HG03196 (cell line): ENCODE results near the gene BCL11B.

Source experiments
- ATAC-seq: cut with Tn5 transposase; IDR thresholded peaks from one replicate; pipeline ENCODE4 v1.9.1; 2021; ENCODE audit not compliant: unreplicated experiment

Gene BCL11B

DNA sequence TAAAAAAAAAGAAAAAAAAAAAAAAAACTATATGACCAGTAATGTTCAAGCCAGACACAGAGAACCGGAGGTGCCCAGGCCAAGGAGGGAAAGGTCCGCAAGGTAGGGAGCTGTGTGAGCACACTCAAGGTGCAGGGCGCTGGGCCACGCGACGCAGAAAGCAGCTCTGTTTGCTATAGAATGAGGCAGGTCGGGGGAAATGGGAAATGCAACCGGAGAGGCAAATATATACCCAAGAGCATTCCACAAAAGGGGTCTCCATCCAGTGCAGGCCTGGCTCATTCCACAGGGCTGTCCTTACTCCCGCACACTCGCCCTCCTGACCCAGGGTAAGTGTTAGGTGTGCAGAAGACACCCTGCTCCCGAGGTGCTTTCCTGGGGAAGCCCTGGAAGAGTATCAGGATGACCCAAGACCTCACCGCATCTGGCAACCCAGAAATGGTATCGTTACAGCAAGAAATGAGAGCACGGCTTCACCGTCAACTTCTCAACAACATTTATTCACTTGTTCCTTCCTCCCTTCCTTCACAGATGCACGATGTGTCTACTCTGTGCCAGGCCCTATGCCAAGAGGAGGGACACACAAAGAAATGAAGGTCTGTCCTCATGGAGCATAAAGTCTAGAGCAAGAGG is 86.4 kb downstream of the BCL11B start:
- ATAC-seq = no peak

DNA sequence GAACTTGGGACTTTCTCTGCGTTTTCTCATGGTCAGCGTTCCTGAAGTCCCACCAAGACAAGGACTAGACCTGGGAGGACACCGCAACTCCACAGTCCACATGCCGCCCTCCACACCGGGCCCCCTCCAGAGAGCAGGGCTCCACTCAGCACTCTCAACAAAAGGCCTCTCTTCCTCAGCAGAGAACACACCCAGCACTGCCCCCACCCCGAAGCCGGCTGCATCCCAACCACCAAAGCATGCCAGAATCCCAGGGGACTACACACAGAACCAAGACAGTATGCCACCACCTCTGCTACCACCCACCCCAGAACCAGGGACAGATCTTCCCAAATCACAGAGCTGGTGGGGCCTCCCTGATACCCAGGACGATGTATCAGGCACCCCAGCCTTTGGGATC is 88.3 kb downstream of the BCL11B start:
- ATAC-seq = no peak

DNA sequence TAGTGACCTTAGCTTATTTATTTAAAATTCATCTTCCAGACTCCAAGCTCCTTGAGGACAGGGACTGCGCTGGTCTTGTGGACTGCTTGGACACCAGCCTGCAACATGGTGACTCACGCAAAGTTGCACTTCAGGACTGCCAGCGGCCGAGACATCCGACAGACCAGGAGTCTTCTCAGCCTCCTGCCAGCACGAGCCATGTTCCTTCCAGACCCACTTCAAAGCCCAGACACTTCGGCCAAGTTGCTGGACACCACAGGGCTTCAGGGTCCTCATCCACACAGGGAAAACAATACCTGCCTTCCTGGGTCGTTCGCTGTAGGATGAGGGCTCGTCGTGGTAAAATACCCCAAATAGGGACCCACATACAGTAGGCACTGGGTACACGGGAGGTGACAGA is 88.7 kb downstream of the BCL11B start:
- no peak for ATAC-seq

DNA sequence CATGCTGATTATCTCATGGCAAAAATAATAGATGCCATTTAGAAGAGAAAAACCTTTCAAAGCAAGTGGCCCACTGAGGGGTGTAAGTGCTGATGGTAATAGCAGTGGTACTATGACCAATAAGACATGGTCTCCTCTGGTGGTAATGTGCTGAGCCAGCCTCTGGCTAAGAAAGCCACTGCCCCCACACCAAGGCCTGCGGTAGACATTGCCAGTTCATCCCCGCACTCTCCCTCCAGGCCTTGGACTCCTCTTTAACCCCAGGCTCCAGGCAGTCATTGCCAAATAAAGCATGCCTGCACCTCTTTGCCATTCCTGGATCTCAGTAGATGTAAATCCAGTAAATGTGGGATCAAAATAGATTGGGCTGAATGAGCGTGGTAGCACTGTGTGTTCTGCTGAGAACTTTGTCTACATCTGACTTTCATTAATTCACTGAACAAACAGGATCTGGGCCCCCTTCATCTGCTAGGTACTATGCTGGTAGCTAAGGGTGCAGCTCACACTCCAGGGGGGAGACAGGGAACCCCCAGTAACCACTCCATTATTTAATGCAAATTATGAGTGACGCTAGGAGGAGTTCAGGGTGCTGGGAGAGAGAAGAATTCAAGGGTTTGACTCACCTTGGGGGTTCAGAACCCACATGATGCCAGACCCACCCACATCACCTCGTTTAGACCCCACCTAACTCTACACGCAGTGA is 89.3 kb downstream of the BCL11B start:
- no peak for ATAC-seq

DNA sequence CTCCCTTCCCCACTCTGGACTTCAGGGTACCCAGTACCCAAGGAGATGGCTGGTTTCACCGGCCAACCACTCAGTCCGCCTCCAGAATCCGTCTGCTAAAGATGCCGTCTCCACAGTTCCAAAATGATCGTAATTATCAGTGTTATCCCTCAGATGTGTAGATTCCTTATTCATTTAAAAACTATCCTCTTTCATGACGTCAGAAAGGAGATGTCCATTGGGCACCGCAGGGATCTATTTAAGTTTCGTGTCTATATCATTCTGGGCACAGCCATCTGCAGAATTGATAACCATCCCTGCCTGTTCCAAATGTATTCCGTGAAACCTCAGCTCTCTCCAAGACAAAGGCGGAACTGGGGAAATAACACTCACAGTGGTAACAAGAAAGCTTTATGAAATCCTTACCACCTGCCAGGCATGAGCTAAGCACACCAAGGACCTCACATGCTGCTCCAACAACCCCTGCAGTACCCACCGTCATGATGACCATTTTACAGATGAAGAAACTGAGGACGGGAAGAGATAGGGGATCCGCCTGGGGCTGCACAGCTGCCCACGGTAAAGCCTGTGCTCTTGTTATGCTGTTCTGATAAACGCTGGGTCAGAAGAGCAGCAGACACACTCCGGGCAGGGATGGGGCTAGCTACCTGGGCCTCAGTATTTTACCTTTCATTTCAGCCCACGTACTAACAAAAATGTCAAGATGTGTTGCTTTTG is 90.0 kb downstream of the BCL11B start:
- ATAC-seq = no peak

DNA sequence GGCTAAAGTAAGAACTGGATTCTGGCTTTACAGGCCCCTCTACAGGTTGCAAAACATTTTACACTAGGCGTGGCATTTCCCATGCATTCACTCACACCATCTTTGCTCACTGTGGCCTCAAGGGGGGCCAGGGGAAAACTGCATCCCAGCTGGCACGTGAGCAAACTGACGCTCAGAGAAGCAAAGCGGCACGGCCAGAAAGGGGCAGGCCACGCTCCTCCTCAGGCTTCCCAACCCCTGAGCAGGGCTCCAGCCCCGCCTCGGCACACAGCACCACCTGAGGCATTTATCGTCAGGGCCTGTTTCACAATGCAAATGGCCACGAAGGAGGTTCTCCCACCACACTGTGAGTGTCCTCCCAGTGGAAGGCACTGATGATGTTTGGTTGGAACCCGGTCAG is 90.8 kb downstream of the BCL11B start:
- ATAC-seq = no peak

DNA sequence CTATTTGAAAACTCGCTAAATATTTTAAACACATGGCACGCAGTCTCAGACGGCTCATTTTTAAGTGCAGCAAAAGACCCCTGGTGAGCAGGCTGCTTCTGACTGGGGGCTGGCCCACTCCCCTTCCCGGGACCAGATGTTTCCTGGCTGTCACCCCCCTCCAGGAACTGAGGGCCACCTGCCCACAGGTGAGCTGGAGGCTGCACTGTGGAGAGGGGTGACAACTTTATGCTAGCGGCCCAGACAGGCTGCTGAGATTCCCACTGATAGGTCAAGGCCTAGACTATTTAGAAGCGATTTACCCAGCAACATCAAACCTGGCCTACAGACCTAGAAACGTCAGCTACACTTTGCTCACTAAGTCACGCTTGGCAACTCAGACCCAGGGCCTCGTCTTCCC is 92.1 kb downstream of the BCL11B start:
- no peak for ATAC-seq

DNA sequence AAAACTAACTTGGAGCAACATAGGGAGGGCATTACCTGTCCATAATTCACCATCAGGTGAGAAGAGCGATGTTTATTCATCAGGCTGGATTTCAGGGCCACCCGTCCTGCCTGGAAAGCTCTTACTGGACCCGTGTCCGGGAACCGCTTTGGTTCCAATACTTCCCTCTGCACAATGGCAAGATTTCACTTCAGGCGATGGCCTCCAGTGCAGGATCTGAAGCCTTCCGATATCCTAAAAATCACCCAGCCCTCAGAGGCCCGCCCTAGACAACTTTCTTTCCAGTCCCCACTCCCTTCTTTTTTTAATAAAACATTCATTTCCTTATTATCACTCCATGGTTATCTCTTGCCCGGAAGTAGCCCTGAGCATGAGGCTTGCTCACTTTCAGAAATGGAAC is 92.5 kb downstream of the BCL11B start:
- no peak for ATAC-seq

DNA sequence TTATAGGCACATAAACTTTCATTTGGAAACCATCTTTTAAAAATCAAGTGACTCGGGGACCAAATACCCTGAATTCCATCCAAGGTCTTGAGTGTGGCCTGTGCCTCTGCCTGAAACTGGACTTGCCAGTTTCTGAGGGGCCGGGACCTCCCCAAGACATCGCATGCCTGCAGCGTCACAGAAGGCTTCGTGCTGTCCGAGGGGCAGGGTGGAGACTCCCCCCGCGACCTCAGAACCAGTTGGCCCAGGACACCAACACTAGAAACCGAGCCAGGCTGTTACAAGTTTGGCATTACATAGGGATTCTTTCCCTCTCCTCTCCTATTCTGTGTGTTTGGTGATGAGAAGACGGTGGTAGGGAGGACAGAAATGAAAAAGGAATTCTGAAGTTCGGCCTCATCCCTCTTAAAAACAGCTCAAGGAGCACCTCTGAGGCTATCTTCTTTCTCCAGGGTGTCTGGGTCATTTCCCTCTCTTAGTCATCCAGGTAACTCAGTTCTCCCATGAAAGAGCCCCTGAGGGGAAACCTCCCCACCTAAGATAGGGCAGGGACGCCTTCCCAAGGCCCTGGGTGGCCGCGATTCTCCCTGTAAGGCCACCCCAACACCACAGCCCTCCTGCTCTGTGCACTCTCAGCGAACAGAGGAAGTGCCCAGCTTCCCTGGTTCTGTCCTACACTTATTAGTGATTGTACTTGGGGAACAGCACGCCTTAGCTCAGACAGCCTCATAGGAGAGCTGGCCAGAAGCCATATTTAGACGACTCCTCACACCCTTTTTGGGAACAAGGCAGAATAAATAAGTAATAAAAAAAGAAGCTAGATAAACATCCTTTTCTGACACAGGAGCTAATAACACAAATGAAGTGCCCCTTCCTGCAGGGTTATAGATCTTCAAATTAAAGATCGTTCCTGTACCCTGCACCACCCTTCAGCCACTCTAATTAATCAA is 93.8 kb downstream of the BCL11B start:
- no peak for ATAC-seq

DNA sequence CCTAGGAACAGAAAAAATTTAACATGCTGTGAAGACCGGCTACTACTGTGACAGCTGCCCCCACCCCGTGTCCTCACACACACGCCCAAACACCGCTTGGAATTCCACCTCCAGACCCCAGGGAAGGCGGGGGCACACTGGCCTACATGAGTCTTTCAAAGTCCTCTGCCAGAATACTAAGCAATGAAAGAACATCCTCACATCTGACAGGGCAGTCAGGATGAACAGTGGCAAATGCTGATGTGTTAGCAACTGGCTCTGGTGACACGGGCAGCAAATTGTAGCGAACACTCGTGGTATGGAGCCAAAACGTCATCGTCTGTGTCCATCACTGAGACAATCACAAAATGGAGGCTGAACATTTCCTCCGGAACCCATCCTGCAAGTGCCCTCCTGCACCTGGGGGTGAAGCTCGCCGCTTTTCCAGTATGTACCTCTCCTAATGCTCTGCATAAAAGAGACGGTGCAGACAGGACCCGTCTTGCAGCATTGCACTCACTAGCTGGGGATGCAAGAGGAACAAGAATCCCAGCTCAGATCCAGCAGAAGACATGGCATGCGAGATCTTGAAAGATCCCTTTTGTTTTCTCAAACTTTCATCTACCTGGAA is 94.8 kb downstream of the BCL11B start:
- no peak for ATAC-seq

DNA sequence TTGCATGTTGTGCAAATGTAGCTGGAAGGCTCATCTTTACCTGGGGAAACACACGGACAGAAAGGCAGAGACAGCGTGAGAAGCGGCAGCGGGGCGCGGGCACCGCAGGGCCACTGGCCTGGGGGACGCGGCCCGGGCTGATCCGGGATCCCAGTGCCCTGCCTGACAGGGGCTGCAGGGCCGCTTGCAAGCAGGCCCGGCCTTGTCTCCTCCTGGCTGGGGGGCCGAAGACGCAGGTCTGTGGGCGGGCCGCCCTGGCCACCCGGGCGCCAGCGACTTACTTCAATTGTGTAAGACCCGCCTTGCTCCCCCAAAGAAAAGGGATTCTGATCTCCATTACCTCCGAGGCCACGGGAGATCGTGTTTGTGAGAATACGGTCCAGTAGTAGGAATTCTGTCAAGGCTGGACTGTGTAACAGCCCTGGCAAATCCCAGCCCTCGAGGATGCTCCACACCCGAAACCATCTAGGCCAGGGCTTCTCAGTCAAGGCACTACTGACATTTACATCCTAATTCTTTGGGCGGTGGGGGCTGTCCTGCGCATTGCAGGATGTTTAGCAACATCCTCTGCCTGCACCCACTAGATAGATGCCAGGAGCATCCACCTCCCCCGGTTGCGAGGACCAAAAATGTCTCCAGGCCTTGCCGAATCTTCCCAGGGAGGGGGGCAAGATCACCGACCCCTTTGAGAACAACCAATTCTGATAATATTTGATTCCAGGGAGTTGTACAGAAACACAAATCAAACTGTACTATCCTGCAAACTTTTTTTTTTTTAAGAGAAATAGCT is 95.6 kb downstream of the BCL11B start:
- ATAC-seq = no peak

DNA sequence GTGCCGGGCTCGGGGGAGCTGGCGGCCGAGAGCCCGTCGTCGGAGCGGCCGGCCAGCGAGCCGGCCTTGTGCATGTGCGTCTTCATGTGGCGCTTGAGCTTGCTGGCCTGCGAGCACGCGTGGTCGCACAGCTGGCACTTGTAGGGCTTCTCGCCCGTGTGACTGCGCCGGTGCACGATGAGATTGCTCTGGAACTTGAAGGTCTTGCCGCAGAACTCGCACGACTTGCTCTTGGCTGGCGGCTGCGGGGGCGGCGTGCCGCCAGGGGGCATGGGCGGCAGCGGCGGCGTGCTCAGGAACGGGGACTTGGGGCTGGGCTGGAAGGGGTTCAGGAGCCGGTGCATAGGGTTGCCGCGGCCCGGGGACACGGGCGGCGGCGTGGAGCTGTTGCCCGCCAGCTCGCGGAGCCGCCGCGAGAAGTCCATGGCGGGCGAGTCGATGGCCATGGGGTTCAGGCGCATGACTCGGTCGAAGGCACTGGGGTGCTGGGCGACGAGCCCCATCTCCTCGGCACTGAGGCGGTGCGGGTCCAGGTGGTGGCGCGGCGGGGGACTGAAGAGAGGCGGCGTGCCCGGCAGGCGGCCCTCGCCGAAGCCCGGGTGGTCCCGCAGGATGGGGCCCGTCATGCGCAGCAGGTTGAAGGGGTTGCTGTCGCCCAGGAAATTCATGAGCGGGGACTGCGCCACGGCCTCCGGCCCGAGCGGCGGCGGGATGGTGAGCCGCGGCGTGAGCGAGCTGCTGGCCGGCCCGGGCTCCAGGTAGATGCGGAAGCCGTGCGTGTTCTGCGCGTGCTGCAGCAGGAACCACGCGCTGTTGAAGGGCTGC is 96.5 kb downstream of the BCL11B start:
- ATAC-seq = no peak

DNA sequence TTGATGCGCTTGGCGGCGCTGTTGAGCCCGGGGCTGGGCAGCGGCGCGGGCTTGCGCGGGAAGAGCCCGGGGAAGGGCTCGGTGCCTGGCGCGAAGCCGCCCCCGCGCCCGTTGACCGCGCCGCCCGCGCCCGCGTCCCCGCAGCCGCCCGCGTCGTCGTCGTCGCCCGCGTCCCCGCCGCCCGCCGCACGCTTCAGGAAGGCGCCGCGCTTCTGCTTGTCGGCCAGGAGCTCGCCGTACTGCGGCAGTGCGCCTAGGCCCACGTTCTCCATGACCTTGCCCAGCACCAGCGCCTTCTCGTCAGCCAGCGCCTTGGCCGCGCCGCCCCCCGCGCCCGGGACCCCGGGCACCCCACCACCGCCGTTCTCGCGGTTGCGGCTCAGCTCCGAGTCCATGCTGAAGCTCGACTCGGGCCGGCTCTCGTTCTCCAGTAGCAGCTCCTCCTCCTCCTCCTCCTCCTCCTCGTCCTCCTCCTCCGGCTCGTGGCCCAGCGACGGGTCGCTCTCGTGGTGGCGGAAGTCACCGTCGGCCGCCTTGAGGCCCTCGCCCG is 97.2 kb downstream of the BCL11B start:
- ATAC-seq = no peak

DNA sequence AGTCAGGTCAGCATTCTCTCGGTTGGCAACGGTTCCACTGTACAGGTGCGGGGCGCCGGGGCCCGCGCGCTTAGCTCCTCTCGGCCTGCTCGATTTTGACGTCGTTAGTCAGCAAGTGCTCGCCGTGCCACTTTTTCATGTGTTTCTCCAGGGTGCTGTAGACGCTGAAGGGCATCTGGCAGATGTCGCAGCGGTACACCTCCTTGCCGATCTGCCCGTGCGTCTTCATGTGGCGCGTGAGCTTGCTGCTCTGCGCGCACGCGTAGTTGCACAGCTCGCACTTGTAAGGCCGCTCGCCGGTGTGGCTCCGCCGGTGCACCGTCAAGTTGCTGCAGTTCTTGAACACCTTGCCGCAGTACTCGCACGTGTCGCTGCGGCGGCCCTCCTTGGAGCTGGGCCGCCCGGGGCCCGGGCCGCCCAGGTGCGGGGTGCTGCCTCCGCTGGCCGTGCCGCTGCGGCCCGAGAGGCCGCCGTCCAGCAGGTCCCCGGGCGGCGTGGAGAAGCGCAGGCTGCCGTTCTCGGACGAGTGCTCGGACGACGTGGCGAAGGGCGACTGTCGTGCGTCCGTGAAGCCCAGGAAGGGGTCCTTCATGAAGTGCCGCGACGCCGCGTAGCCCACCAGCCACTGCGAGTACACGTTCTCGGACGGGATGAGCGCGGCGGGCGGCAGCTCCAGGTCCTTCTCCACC is 97.8 kb downstream of the BCL11B start:
- no peak for ATAC-seq

DNA sequence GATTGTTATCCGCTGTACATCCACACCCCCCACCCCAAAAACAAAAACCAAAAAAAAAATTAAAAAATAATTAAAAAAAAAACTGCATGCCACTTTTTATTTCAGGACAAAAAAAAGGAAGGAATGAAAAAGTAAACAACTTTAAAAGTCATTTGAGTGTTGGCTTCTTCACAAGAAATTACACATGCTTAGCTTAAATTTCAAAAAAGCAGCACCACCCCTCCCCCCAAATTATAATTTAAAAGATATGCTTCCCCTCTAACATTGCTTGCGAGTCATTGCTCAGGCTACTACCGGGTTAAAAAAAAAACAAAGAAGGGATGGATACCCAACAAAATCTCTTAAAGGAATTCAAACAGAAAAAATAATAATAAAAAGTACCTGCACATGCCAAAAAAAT is 98.5 kb downstream of the BCL11B start:
- ATAC-seq = no peak

DNA sequence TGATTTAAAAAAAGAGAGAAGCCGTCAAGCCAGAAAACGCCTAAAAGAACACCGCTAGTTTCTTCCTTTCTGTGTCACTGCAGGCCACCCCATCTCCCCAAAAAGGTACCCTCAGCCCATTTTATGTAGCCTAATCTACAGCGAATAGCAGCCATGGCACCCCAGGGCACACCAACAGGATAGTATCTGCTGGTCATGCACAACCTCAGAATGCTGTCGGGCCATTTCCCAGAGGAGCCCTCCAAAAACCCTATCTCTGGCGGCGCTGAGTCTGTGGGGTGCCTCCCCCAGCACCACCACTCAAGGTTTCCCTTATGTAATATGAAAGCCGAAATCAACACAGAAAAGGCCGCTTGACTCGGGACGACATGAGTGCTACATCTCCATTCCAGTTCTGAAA is 98.9 kb downstream of the BCL11B start:
- ATAC-seq = no peak

DNA sequence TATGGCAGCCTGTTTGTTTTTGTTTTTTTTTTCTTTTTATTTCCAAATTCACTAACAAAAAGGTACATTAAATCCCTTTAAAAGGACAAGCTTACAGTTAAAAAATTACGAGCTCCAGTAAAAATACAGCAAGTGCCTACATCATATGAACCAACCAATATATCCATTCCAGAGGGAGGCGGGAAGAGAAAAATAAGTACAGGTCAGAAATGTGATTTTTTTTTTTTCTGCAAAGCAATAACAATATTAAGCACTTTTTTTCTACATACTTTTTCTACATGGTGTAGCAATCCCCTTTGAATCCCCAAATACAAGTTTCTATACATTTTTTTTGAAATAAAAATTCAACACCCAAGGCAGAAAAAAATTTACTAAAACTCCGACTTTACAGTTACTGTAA is 100.6 kb downstream of the BCL11B start:
- no peak for ATAC-seq

DNA sequence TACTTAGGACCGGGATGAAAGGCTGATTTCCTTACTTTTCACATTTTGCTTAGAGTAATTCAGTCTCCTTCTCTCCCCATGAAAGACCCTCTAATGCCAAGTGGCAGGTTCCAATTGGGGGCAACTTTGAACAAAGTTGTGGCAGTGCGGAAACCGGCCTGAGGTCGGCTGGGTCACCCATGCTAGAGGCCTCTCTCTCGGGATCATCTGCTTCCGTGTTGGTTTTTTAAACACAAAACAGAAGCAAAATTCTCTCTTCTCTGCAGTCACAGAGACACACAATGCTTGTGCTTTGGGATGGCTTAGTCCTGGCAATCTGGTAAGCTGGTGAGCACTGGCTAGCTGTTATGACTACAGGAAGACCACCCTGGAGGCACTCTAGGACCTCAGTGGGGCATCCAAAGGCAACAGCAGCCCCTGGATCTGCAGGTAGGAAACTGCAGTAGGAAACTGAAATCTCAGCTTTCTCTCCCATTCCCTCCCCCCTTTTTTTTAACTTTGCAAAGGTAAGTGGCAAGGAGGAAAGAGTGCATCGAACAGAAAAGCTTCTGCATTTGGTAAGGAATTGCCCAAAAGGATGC is 102.1 kb downstream of the BCL11B start:
- no peak for ATAC-seq
